Neural cell (in vitro differentiated cells): ENCODE data around the gene FAM83F.

ENCODE experiments used
- CTCF ChIP-seq: fragments of 450-650 bp; IDR thresholded peaks from 2 replicates; pipeline ENCODE4 v1.5.1; 2014; ENCODE audit warnings: antibody characterized with exemption, mild to moderate bottlenecking, moderate library complexity; ENCODE audit not compliant: poor library complexity, severe bottlenecking
- EP300 ChIP-seq: fragments of 450-650 bp; conservative IDR thresholded peaks from 2 replicates; pipeline ENCODE4 v1.6.1; 2014; ENCODE audit warnings: antibody characterized with exemption, mild to moderate bottlenecking, moderate library complexity; ENCODE audit not compliant: poor library complexity, severe bottlenecking
- EZH2 ChIP-seq: fragments of 200-600, 300-800 bp; shearing (Covaris generic), sonication (generic); IDR thresholded peaks from 2 replicates; pipeline ENCODE4 v1.6.1; 2014; ENCODE audit warnings: antibody characterized with exemption, low read length, borderline replicate concordance, mild to moderate bottlenecking; ENCODE audit not compliant: insufficient read depth, poor library complexity, severe bottlenecking
- POLR2AphosphoS5 ChIP-seq: IDR thresholded peaks from 2 replicates; pipeline ENCODE4 v1.6.1; 2012
- TF ChIP-seq, protein P1 (sequence below): IDR thresholded peaks from 2 replicates; pipeline ENCODE4 v1.6.1; 2012; ENCODE audit warnings: borderline replicate concordance

GRCh38 chr22:40065981-40066380, 71.2 kb downstream of the FAM83F start:
- TF ChIP-seq EZH2 = no peak
- TF ChIP-seq, protein P1, sequence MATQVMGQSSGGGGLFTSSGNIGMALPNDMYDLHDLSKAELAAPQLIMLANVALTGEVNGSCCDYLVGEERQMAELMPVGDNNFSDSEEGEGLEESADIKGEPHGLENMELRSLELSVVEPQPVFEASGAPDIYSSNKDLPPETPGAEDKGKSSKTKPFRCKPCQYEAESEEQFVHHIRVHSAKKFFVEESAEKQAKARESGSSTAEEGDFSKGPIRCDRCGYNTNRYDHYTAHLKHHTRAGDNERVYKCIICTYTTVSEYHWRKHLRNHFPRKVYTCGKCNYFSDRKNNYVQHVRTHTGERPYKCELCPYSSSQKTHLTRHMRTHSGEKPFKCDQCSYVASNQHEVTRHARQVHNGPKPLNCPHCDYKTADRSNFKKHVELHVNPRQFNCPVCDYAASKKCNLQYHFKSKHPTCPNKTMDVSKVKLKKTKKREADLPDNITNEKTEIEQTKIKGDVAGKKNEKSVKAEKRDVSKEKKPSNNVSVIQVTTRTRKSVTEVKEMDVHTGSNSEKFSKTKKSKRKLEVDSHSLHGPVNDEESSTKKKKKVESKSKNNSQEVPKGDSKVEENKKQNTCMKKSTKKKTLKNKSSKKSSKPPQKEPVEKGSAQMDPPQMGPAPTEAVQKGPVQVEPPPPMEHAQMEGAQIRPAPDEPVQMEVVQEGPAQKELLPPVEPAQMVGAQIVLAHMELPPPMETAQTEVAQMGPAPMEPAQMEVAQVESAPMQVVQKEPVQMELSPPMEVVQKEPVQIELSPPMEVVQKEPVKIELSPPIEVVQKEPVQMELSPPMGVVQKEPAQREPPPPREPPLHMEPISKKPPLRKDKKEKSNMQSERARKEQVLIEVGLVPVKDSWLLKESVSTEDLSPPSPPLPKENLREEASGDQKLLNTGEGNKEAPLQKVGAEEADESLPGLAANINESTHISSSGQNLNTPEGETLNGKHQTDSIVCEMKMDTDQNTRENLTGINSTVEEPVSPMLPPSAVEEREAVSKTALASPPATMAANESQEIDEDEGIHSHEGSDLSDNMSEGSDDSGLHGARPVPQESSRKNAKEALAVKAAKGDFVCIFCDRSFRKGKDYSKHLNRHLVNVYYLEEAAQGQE = no peak
- TF ChIP-seq CTCF = no peak
- TF ChIP-seq EP300 = no peak
- TF ChIP-seq POLR2AphosphoS5 = no peak
